NCI-H2107 treated with DMSO at 0.1 percent for 48 hours (cell line): Measurements from ENCODE around the gene DUOX2.
"Not testable (repeated sequence)": the region's sequence is repeated elsewhere in the genome, so short reads cannot be mapped to it uniquely, and the experiment has no call there.

ENCODE experiments used
- DNase-seq: peaks from one replicate; lab custom pipeline; 2025; ENCODE audit not compliant: unreplicated experiment; lab: John Stamatoyannopoulos, UW

DUOX2 gene

DNA sequence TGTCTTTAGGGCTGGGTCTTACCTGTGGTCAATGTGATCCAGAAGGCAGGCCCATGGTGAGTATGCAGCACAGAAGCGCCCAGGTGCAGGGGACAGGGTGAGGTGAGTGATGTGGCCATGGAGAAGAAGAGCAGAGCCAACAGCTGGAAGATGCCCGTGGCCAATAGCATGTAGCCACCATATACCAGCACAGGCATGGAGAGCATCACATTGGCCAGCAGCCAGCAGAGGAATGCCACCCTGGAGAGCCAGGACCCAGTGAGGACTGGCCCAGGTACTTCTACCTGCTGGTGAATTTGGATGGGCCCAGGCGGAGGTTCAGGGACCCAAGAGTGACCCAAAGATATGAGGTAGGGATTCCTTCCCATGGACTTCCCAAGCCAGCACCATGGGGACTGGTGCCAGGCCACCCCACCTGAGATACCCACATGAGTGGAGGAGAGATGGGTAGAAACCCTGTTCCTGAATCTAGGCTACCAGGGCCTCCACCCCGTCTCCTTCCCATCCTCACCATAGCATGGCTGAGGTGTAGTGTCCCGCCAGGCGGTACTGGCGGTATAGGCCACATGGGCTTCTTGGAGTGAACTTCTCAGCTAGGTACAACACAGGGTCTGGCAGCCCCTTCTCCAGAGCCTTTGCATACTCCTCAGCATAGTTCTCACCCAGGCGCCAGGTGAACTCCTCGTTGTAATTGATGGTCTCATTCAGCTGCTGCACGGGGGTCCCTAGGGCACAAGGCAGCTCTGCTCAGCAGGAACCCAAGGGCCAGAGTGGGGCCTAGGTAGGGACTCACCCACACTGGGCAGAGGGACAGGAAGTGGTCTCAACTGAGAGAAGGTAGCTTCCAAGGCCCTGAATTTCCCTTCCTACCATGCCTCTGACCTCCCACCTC lies 6.4 kb upstream of the DUOX2 start:
- DNase-seq: no peak

DNA sequence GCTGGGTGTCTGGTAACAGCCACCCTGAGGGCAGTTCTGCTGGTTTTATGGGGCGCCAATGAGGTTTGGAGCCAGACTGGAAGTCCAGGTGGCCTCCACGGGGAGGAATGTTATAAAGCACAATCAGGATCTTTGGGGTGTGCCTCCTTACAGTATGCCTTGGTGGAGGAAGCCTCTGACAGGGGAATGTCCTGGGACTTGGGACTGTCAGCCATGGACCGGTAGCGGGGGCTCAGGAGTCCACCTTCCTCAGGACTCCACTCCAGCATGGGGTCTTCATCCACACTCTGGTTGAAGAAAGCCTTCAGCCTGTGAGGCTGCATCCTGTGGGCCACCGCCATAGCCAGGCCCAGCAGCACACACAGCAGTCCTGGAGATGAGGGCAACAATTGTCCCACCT lies 5.0 kb upstream of the DUOX2 start:
- no peak for DNase-seq

DNA sequence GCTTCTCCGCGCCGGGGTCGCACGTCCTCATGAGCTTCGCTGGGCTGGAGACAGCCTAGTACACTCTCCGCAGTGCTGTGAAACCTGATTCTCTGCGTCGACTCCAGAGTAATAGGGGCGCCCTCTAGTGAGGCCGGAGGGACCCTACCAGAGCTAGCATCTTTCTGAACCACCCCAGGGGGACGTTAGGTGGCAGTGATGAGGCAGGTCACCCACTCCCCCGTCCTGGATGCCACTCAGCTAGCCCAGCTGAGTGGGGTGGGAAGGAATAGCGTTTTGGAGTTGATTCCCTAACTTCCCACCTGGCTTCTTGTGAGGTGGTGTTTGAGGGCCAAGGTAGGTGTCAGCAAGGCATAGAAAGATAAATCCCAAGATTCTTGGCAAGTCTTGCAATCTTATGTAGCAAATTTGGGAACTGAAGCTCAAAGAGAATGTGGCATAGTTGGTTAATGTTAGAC lies 4.2 kb upstream of the DUOX2 start:
- peak; percentile 66 for DNase-seq

DNA sequence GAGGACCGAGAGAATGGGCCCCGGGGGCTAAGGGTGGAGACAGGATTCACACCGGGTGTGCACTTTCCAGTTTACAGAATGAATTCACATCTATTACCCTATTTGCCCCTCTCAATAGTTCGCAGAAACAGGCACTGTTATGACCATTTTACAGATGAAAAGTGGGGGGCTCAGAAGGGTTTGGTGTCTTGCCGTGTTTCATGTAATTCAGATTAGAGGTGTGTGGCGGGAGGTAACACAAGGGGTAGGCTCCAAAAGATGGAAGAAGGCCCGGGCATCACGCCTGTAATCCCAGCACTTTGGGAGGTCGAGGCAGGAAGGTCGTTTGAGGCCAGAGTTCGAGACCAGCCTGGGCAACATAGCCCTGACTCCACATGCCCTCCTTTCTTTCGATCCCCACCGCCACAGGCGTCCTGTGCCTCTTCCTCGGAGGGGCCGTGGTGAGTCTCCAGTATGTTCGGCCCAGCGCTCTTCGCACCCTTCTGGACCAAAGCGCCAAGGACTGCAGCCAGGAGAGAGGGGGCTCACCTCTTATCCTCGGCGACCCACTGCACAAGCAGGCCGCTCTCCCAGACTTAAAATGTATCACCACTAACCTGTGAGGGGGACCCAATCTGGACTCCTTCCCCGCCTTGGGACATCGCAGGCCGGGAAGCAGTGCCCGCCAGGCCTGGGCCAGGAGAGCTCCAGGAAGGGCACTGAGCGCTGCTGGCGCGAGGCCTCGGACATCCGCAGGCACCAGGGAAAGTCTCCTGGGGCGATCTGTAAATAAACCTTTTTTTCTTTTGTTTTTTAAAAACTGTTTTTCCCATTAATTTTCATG lies 3.5 kb upstream of the DUOX2 start:
- no peak for DNase-seq

DNA sequence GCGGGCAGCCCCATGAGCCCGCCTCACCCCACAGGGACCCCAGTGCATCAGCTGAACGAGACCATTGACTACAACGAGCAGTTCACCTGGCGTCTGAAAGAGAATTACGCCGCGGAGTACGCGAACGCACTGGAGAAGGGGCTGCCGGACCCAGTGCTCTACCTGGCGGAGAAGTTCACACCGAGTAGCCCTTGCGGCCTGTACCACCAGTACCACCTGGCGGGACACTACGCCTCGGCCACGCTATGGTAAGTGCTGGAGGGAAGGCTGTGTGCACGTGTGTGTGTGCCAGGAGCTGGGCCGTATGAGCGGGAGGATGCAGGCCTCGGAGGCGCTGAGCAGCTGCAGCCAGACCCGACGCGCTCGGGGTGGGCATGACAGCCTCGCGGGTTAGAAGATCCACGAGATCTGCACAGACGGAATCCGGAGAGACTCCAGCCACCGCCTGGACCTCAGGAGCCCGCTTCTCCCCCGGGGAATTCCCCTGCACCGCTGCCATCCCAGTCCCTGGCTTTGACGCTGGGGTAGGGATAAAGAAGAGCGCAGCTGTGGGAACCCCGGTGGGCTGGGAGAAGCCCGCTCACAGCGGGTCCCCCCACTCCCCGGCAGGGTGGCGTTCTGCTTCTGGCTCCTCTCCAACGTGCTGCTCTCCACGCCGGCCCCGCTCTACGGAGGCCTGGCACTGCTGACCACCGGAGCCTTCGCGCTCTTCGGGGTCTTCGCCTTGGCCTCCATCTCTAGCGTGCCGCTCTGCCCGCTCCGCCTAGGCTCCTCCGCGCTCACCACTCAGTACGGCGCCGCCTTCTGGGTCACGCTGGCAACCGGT lies 2.7 kb upstream of the DUOX2 start:
- no peak for DNase-seq

DNA sequence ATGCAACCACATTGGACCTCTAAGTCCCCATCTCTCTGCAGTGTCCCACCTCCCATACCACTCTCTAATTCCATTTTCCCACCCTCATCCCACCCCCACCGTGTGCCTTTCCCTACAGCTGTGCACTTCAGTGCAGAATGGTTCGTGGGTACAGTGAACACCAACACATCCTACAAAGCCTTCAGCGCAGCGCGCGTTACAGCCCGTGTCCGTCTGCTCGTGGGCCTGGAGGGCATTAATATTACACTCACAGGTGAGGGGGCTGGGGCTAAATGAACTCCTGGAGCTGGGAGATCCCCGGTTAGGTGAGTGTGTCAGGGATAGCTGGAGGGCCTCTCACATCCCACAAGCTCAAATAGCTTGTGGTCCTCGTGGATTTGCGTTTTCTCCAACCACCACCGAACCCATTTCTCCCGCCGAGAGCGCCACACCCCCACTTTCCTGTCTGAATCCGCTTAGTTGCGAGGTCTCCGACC lies 2.1 kb upstream of the DUOX2 start:
- no peak for DNase-seq

DNA sequence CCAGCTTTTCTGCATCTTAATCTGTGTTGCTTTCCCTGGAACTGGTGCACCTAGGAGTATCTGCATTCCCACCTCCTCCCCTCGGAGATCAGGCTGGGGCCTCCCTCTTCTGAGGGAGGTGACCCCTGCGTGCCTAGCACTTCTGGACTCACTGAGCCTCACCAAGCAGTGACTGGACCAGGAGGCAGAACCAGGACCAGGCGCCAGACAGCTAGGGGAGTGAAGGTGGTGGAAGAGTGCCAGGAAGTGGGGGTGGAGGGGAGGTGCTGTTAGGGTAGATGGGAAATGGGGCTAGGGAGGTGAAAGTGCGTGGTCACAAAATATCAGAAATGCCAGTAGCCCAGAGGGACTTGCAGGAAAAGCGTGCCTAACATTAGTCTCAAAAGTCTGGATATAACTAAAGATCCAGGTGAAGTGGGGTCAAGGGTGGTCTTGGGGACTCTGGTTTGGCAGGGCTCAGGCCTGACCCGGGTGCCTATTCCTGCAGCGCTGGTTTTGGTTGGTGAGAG lies 1.4 kb upstream of the DUOX2 start:
- no peak for DNase-seq

DNA sequence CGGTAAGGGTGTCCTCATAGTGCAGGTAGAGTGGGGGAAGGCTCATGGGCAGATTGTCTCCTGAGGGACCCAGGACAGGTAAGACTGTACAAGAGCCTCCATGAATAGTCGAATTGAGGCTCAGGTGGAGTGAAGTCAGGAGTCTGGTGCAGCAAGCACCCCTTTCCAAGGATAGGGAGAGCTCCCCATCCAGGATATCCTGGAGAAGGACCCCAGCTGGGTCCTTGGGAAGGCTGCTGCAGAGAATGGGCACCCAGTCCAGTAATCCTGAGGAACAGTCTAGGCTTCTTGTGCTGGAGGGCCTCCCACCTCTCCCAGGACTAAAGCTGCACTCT lies 746 bp upstream of the DUOX2 start:
- no peak for DNase-seq

DNA sequence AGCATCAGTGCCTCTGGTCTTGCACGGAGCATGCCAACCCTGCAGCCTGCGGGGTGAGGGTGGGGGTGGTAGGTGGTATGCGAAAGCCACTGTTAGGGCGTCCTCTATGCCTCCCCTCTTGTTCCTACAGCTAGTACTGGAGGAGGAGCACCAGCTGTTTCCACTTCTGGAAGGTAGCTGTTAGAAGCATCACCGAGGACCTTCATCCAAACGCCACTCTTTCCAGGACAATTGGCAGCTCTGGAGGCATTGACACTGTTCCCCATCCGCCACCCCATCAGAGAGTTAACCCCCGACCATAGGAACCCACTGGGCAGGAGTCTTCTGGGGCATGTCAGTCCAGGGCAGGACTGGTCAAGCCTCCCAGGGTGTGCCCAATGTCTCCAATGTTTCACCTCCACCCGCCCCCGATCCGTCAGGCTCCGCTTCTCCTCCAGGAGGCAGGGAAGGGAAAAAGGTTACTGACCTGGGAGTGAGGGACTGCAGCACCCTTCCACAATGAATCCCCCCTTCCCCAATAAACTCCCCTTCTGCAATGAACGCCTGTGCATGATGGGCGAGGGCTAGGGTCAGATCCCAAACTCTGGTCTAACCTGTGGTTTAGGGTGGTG lies 487 bp downstream of the DUOX2 start:
- no peak for DNase-seq

DNA sequence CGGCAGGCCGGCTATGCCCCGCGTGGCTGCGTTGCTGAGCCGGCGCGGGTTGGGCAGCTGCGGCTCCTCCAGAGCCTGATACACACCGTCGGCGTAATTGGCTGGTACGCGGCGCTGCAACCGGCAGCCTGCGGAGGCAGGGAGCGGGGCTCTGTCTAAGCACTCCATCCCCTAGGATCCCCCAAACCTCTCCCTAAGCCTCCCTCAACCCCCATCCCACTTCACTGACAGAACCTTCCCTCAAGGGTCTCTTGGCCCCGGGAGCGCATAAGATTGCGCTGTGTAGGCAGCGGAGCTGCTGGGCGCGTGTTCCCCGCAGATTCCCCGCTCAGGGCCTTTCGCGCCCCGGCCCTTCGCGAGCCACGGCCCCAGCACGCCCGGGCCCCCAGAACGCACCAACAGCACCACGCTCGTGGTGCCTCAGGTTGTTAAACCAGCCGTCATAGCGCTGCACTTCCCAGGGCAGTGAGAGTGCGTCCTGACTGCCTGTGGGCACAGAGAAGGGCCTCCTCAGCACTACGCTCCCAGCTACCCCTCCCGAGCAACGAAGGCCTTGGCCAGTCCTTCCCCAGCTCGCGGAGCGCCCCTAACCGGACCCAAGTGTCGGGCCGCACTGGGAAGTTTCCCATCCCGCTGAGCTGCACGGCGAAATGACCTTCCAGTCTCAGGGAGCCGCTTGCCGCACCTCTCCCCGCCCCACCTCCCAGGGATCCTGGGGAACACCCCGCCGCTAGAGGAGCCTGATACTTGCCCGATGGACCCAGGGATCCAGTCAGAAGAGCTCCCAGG lies 1.2 kb downstream of the DUOX2 start:
- DNase-seq: no peak

DNA sequence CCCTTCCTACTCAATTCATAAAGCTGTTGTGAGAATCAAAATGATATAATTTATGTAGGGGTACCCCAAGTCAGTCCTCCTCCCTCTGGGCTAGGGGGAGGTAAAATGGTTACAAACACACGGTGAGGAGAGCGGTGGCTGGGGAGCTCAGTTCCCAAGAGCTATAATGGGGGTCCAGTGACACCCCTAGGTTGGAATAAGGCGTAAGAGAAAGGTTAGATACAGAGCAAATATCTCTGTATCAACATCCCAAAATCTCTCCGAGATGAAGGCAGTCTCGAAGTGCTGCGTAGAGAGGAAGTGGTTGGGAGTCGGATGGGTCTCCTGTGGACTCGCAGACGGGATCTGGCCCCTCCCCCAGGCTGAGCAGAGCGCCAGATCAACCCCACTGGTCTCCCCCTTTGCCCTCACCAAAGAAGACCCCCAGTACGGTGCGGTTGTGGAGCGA lies 1.8 kb downstream of the DUOX2 start:
- DNase-seq: no peak

DNA sequence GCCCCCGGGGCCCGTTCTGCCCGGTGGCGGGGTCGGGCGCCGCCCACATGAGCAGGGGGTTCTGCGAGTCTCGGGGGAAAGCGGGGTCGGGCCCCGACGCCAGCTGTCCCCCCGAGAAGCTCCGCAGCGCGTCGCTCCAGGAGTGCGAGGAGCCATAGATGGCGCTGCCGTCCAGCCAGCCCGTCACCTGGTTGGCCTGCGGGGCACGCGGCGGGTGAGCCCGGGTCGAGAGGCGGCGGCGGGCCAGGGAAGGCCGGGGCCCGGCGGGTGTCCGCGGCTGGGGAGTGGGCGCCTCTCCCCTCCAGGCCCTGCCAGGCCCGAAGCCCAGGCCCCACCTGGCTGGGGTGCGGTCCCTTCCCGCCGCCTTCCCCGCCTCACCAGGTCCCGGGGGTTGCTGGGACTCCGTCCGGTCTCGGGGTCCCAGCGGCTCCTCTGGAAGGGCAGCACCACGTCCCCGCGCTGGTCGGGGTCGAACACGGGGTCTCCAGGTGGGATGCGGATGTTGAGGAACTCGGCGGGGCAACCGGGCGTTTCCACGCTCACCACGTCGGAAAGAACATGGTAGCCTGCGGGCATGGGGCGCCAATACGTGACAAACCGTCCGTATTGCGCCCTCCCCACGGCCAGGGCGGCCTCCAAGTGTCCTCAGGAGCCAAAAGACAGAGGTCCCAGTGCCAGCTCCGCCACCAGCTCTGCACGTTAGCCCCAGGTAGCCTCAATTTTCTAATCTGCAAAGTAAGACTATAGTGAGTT lies 2.4 kb downstream of the DUOX2 start:
- no peak for DNase-seq

DNA sequence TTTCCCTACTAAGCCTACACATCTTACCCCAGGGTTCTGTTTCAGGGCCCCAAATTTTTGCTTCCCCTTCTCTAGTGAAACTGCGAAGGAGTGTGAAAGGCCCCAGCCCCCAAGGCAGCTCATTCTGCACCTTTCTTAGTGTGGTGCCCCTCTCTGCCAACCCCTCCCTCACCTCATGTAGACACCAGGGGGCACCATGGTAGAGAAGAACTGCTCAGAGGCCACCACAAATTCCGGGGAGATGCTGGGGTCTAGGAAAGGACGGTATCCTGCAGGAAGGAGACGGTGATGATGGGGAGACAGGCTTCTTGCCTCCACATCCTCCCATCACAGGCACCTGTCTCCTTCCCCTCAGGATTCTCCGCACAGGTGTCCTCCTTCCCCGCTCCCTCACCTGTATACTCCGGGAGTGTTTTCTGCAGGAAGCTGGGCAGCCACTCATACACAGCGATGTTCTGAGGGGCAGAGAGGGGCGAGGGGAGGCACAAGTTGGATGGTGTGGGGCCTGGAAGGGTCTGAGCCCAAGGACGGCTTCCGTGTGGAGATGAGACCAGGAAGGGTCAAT lies 3.6 kb downstream of the DUOX2 start:
- DNase-seq: no peak

DNA sequence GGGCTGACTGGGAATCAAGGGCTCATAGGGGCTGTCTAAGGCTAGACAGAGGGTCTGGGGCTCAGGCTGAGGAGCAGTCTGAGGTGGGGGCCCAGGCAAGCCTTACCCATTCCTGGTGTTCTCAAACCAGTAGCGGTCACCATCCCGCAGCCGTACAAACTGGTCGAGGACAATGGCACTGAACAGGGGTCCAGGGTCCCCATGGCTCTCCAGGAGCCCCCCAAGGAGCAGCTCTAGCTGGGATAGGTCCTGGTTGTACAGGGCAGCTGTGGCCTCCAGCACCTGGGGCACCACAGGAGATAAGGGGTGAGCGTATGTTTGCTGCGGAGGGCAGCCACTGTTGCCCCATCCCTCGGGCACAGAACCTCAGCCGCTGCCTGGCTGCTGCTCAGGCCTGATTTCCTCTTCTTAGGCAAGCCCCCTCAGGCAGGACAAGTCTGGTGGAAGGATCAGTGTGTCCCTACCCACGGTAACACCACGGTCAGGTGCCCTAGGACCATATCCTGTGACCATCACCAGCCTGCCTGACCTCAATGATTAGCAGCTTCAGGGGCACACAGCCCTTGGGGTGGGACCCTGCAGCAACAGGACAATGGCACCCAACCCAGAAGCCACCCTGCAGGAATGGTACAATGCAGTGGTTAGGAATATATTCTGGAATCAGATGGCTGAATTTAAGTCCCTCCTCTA lies 5.9 kb downstream of the DUOX2 start:
- DNase-seq: no peak

DNA sequence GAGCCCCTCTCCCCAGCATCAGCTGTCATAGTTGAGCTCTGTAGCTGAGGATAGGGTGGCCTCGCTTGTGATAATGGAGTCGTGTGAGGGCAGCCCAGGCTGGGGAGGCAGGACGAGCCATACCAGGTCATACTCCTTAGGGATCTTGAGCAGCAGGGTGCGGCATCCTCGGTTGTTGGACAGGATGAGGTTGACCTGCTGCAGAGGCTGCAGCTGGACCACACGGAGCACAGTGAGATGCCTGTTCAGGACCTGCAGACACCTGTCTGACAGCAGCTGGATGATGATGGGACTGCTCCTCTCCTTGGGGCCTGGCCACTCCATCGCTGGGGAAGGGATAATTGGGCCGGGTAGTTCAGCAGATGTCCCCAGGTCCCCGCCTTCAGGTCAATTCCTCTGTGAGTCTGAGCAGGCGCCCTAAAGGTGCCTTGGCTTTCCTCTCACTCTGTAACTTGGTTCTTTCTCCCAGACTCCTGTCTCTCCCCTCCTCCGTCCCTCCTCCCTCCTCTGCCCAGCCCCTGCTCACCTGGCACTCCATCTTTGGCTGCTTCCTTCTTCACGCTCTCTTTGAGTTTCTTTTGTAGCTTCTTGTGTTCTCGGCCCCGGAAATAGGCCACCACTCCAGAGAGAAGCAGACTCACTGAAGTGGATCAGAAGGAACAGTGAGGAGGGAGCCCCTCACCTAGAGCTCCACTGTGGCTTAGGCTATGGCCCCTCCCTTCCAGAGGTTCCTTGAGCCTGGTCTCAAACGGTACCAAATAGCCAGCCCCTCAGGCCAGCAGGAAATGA lies 7.8 kb downstream of the DUOX2 start:
- DNase-seq: no peak

DNA sequence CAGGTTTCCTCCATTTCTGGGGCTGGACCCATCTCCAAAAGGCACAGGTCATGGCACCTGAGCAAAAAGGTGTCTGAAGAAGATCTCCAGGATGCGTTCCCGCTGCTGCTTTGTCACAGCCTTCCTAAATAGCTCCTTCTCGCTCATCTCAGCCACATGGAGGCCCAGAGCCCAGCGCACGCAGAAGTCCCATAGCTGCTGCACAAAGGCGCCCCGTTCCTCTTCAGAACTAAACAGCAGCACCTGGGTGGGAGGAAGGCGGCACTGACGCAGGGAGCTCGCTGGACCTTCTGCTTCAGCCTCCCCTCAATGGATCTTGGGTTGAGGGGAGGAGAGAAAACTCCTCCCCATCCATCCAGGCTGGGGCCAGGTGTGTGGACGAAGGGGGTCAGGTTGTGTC lies 8.4 kb downstream of the DUOX2 start:
- DNase-seq: no peak

DNA sequence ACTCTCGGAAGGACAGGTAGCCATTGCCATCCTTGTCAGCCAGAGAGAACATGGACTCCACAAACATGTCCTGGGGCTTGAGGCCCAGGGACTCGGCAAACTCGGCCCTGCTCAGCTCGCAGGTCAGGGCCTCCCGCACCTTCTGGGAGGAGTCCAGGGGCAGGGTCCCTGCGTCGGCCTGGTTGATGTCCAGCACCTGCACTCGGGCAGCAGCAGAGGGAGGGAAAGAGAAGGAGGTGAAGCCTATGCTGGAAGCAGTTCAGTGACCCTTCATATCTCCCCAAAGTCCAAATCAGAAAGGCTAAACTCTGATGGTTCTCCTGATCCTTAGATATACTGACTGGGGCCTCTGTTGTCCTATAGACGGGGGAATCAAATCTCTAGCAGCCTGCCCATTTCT lies 9.8 kb downstream of the DUOX2 start:
- not testable (repeated sequence) for DNase-seq
